ENCODE data around the gene ADIPOR2. TPM values are rescaled to one million over a fixed set of nuclear protein-coding genes. Genes with fewer than 3 reads are reported as not detected.

The ADIPOR2 gene
- total RNA-seq, 4 donors from 2014 or later = 29.5 to 44.3 (median 37.1) TPM

- 74 to 80% methylated on average over 8 of the region's 8 CpGs for WGBS, 2 donors
- intact Hi-C loops (cut with DNase I; ENCODE audit: low total_unique reads) = loop anchor here (5.0 kb wide), 1 partner anchor 96 kb away; no protein-coding TSS in a partner anchor
- no peak for TF ChIP-seq CTCF (IDR thresholded peaks at IDR 0.05)
- no peak for TF ChIP-seq POLR2A (IDR thresholded peaks at IDR 0.05)
- DNase-seq (ENCODE audit: low spot score in 2 of 2) = no peak
- no peak overlapping the region for H3K4me3 ChIP-seq (ENCODE audit: low read depth, poor library complexity, severe bottlenecking)
Observed at GRCh38 chr12:1695886-1696670, 5.2 kb downstream of the ADIPOR2 start.

GRCh38 chr12:1696800-1697199 lies 5.9 kb downstream of the ADIPOR2 start:
- no peak for TF ChIP-seq CTCF (IDR thresholded peaks at IDR 0.05)
- no peak for TF ChIP-seq POLR2A (IDR thresholded peaks at IDR 0.05)

GRCh38 chr12:1697271-1697670 lies 6.4 kb downstream of the ADIPOR2 start:
- H3K4me3 ChIP-seq (ENCODE audit: low read depth, poor library complexity, severe bottlenecking) = no peak overlapping the region
- 25 to 29% methylated on average over 2 of the region's 2 CpGs for WGBS, 2 donors
- intact Hi-C loops (cut with DNase I; ENCODE audit: low total_unique reads) = loop anchor here (5.0 kb wide), 1 partner anchor 95 kb away; no protein-coding TSS in a partner anchor
- no peak for TF ChIP-seq CTCF (IDR thresholded peaks at IDR 0.05)
- no peak for TF ChIP-seq POLR2A (IDR thresholded peaks at IDR 0.05)
- no peak for DNase-seq (ENCODE audit: low spot score in 2 of 2)

More at GRCh38 chr12:1696800-1697199, 5.9 kb downstream of the ADIPOR2 start:
- intact Hi-C loops (cut with DNase I; ENCODE audit: low total_unique reads) = loop anchor here (5.0 kb wide), 1 partner anchor 96 kb away; no protein-coding TSS in a partner anchor
- no peak for DNase-seq (ENCODE audit: low spot score in 2 of 2)
- no peak overlapping the region for H3K4me3 ChIP-seq (ENCODE audit: low read depth, poor library complexity, severe bottlenecking)

GRCh38 chr12:1698720-1699119 lies 7.8 kb downstream of the ADIPOR2 start:
- intact Hi-C loops (cut with DNase I; ENCODE audit: low total_unique reads) = loop anchor here (5.0 kb wide), 1 partner anchor 94 kb away; no protein-coding TSS in a partner anchor
- WGBS, 2 donors = 60 to 62% methylated on average over 2 of the region's 2 CpGs
- no peak overlapping the region for H3K4me3 ChIP-seq (ENCODE audit: low read depth, poor library complexity, severe bottlenecking)
- TF ChIP-seq POLR2A (IDR thresholded peaks at IDR 0.05) = no peak
- TF ChIP-seq CTCF (IDR thresholded peaks at IDR 0.05) = no peak
- DNase-seq (ENCODE audit: low spot score in 2 of 2) = no peak

- WGBS, 2 donors = 62 to 66% methylated on average over 2 of the region's 2 CpGs
- TF ChIP-seq CTCF (IDR thresholded peaks at IDR 0.05) (no peak), POLR2A (IDR thresholded peaks at IDR 0.05) (no peak)
- intact Hi-C loops (cut with DNase I; ENCODE audit: low total_unique reads) = no loop called here
Observed at GRCh38 chr12:1702713-1703112, 11.8 kb downstream of the ADIPOR2 start.

More at GRCh38 chr12:1702713-1703112, 11.8 kb downstream of the ADIPOR2 start:
- no peak for DNase-seq (ENCODE audit: low spot score in 2 of 2)
- no peak overlapping the region for H3K4me3 ChIP-seq (ENCODE audit: low read depth, poor library complexity, severe bottlenecking)

Measured in lower leg skin (tissue), 4 donors.